Stomach (tissue), 9 donors: Measurements from ENCODE around the gene SPATC1L. TPM values are rescaled to one million over a fixed set of nuclear protein-coding genes. Genes with fewer than 3 reads are reported as not detected.

Experiments
- DNase-seq, 2 donors: peaks; one replicate each; pipeline versions ENCODE4 v3.0.0 to v3.0.0-alpha.2; 2013 to 2019
- H3K27ac ChIP-seq, 5 donors: fragments of 200-600 bp in 4 of 5; sonication (generic) in 4 of 5; one replicate each; pipeline ENCODE4 v1.5.1; 2013 to 2019; ENCODE audit warnings: mild to moderate bottlenecking in 1 of 5, moderate library complexity in 1 of 5
- H3K27me3 ChIP-seq, 3 donors: fragments of 200-600 bp; sonication (generic); one replicate each; pipeline ENCODE4 v1.5.1; 2017 to 2019; ENCODE audit warnings: mixed run types in 1 of 3
- H3K36me3 ChIP-seq, 4 donors: fragments of 200-600 bp; sonication (generic); 1 replicate in 3 of 4; 2 replicates in 1 of 4; pipeline ENCODE4 v1.5.1; 2016 to 2019
- H3K4me1 ChIP-seq, 4 donors: fragments of 200-600 bp; sonication (generic); one replicate each; pipeline ENCODE4 v1.5.1; 2016 to 2019
- H3K4me3 ChIP-seq, 4 donors: fragments of 200-600 bp; sonication (generic) in 3 of 4; one replicate each; pipeline ENCODE4 v1.5.1; 2016 to 2019; ENCODE audit warnings: mild to moderate bottlenecking in 1 of 4
- H3K9me3 ChIP-seq, 4 donors: fragments of 200-600 bp; sonication (generic); one replicate each; pipeline ENCODE4 v1.5.1; 2016 to 2019
- CTCF ChIP-seq, 7 experiments: fragments of 450-650 bp in 4 of 7; fragments of 200-600 bp in 3 of 7; sonication (generic) in 3 of 7; IDR thresholded peaks; one replicate each; pipeline ENCODE4 v1.5.1; 2016 to 2019; ENCODE audit warnings: antibody characterized with exemption in 7 of 7, control low read depth in 2 of 7, mild to moderate bottlenecking in 1 of 7
- EP300 ChIP-seq: sonication (generic); formaldehyde crosslinking; IDR thresholded peaks from one replicate; pipeline ENCODE4 v1.6.1; 2017; ENCODE audit warnings: antibody characterized with exemption
- POLR2A ChIP-seq, 4 donors: fragments of 450-650 bp; IDR thresholded peaks; one replicate each; pipeline ENCODE4 v1.6.1; 2016; ENCODE audit warnings: antibody characterized with exemption in 4 of 4, control low read depth in 2 of 4, mild to moderate bottlenecking in 1 of 4, moderate library complexity in 1 of 4
- POLR2AphosphoS5 ChIP-seq, 3 donors: sonication (generic); formaldehyde crosslinking; IDR thresholded peaks; one replicate each; pipeline ENCODE4 v1.6.1; 2016; ENCODE audit warnings: antibody characterized with exemption in 3 of 3
- WGBS, 5 donors: extraction: QIAGEN DNeasy Blood & Tissue Kit in 3 of 5; methylation state at CpG; one replicate each; pipeline versions ENCODE4 v1.1.5 to v1.1.7; 2013 to 2018; 5-methylcytosine and 5-hydroxymethylcytosine counted together
- intact Hi-C: fragments of 100-400 bp; cut with DNase I; formaldehyde crosslinking; loops from one replicate; pipeline ENCODE4 v1.15.1; 2023; ENCODE audit warnings: low total_unique reads
- polyA plus RNA-seq, 3 donors: library from polyadenylated mRNA; stranded (reverse); fragments of 200-250 nt; gene quantifications; one replicate each; pipeline ENCODE4 v1.2.3, GENCODE V29; 2013
- total RNA-seq, 5 donors: library from RNA; depleted of rRNA; stranded (reverse); fragments of >200 nt; gene quantifications; one replicate each; pipeline versions ENCODE4 v1.1.0 to v1.2.3, GENCODE V29; 2014 to 2016
- donor health status: healthy with polysubstance abuse.
- donor health status: Bipolar disorder and iron deficiency.
- donor health status: healthy.

Gene SPATC1L
- total and polyA plus RNA-seq, 8 donors = 0.72 to 26.4 (median 12.5) TPM; not detected in 1

- Histone ChIP-seq H3K27ac (no peak overlapping the region), H3K4me1 (no peaks in the 10 kb centered on the region), H3K36me3 (peaks cover 25 to 81% (median 66%) of the 10 kb centered on the region in 4 donors), H3K9me3 (no peaks in the 10 kb centered on the region), H3K27me3 (no peaks in the 10 kb centered on the region), H3K4me3 (no peak overlapping the region)
- TF ChIP-seq POLR2A (IDR thresholded peaks at IDR 0.05) = no peak
- no peak for TF ChIP-seq CTCF (IDR thresholded peaks at IDR 0.05)
- TF ChIP-seq EP300 = no peak
- TF ChIP-seq POLR2AphosphoS5 (IDR thresholded peaks at IDR 0.05) = no peak
- intact Hi-C loops = loop anchor here (10.0 kb wide), 1 partner anchor 132 kb away; no protein-coding TSS in a partner anchor
- DNase-seq = no peak
- 74 to 87% (median 77%) methylated on average over 20 to 32 of the region's 32 CpGs for WGBS, 5 donors
Observed at GRCh38 chr21:46126309-46127238, 57.7 kb downstream of the SPATC1L start.

GRCh38 chr21:46125846-46126301 is 58.4 kb downstream of the SPATC1L start:
- Histone ChIP-seq H3K4me1 (no peaks in the 10 kb centered on the region), H3K36me3 (peaks cover 32 to 88% (median 72%) of the 10 kb centered on the region in 4 donors), H3K9me3 (no peaks in the 10 kb centered on the region), H3K27me3 (no peaks in the 10 kb centered on the region), H3K27ac (no peak overlapping the region), H3K4me3 (no peak overlapping the region)
- peak in 1 of 2 donors; percentile 20 for DNase-seq
- 86 to 92% (median 90%) methylated on average over 45 to 47 of the region's 47 CpGs for WGBS, 5 donors
- intact Hi-C loops = loop anchor here (10.0 kb wide), 1 partner anchor 131 kb away; no protein-coding TSS in a partner anchor
- TF ChIP-seq EP300 = no peak
- TF ChIP-seq POLR2A (IDR thresholded peaks at IDR 0.05) = no peak
- TF ChIP-seq POLR2AphosphoS5 (IDR thresholded peaks at IDR 0.05) = no peak
- TF ChIP-seq CTCF (IDR thresholded peaks at IDR 0.05) = no peak

GRCh38 chr21:46124926-46125845 is 59.1 kb downstream of the SPATC1L start:
- Histone ChIP-seq H3K27me3 (no peaks in the 10 kb centered on the region), H3K4me1 (no peaks in the 10 kb centered on the region), H3K27ac (peak overlapping the region in 2 of 5 donors; percentile 3 to 24), H3K9me3 (no peaks in the 10 kb centered on the region), H3K36me3 (peaks cover 39 to 95% (median 79%) of the 10 kb centered on the region in 4 donors), H3K4me3 (no peak overlapping the region)
- peak in 1 of 2 donors; percentile 21 for DNase-seq
- WGBS, 5 donors = 85 to 91% (median 88%) methylated on average over 31 to 49 of the region's 49 CpGs
- intact Hi-C loops = loop anchor here (10.0 kb wide), 1 partner anchor 130 kb away; no protein-coding TSS in a partner anchor
- TF ChIP-seq EP300 (no peak), CTCF (IDR thresholded peaks at IDR 0.05) (no peak), POLR2A (IDR thresholded peaks at IDR 0.05) (no peak), POLR2AphosphoS5 (IDR thresholded peaks at IDR 0.05) (no peak)
